ENCODE data around the gene ZNF573.
A peak's percentile ranks its signal among the peaks of the same experiment; 100 is the strongest.

Gene ZNF573

GRCh38 chr19:37692956-37693620 lies 86.3 kb downstream of the ZNF573 start:
- DNase-seq = no peak

- peak; percentile 85 for DNase-seq
These were observed 87.4 kb downstream of the ZNF573 start for GRCh38 chr19:37691881-37692504.
